HG02610 (cell line): Measurements from ENCODE around the gene CALCOCO2.
"Not testable (repeated sequence)": the region's sequence is repeated elsewhere in the genome, so short reads cannot be mapped to it uniquely, and the experiment has no call there.

Experiments
- ATAC-seq: cut with Tn5 transposase; IDR thresholded peaks from one replicate; pipeline ENCODE4 v1.9.1; 2021; ENCODE audit warnings: mild to moderate bottlenecking, moderate library complexity; ENCODE audit not compliant: unreplicated experiment

The CALCOCO2 gene

DNA sequence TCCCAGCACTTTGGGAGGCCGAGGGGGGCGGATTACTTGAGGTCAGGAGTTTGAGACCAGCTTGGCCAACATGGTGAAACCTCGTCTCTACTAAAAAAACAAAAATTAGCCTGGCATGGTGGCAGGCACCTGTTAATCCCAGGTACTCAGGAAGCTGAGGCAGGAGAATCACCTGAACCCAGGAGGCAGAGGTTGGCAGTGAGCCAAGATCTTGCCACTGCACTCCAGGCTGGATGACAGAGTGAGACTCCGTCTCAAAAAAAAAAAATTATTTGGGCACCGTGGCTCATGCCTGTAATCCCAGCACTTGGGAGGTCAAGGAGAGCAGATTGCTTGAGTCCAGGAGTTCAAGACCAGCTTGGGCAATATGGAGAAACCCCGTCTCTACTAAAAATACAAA is 9.9 kb upstream of the CALCOCO2 start:
- ATAC-seq = not testable (repeated sequence)

DNA sequence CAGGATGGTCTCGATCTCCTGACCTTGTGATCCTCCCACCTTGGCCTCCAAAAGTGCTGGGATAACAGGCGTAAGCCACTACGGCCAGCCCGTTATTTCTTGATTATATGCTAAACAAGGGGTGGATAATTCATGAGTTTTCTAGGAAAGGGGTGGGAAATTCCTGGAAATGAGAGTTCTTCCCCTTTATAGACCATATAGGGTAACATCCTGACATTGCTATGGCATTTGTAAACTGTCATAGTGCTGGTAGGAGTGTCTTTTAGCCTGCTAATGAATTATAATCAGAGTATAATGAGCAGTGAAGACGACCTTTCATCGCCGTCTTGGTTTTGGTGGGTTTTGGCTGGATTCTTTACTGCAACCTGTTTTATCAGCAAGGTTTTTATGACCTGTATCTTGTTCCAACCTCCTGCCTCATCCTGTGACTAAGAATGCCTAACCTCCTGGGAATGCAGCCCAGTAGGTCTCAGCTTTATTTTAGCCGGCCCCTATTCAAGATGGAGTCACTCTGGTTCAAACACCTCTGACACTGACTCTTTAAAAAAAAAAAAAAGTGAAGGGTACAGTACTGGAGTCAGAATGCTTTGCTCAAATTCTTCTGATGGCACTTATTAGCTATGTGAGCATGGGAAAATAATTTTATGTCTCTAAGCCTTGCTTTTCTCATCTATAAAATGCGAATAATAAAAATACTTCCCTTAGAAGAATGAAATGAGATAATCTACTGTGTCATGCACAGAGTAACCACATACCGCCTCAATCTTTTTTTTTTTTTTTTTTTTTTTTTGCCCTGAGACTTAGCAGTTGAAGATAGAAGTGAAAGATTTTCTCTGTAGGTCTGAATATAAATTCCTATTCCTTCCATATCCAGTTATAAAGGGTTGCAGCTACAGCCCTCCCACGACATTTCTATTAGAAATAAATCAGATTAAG is 5.1 kb upstream of the CALCOCO2 start:
- no peak for ATAC-seq

DNA sequence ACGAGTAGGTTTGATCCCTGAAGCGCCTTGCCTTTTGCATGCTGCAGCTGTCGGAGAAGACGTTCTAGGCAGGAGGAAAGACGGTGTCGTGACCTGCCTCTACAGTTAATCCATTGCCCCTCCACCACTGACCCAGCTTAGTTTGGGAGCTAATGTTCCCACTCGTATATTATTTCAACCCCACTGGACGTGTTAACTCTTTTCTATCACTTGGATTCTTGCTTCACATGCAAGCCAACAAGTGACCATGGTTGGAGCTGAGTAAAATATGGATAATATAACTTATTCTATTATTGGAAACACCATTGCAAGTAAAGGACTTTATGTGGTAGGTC is 681 bp downstream of the CALCOCO2 start:
- ATAC-seq = no peak

DNA sequence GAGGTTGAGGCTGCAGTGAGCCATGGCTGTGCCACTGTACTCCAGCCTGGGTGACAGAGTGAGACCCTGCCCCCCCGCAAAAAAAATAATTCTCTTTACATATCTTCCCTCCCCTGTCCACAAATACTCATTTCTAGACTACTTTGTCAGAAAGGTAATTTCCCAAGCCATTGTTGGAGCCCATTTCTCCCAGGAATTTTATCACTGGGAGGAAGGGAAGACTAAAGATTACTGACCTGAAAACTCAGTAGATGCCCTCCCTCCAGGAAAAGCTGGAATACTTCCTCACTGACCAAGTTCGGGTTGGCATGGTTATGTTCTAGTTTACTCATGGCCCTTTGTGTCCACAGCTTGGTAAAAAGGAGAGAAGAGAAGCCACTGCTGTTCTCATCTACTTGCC is 4.1 kb downstream of the CALCOCO2 start:
- no peak for ATAC-seq

DNA sequence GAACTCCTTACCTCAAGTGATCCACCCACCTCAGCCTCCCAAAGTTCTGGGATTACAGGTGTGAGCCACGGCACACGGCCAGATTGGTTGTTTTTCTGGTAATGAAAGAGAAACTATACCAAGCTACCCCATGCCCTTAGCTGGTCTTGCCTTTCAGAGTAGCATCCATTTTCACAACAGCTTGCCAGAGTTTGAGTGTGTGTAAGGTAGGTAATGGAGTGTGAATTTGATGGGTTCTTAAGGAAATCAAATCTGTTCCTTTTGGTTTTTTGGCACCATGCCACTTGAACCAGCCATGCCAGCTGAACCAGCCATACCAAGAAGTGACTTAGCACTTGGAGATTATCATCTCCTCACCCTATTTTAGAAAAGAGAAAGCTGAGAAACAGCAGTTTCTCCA is 5.1 kb downstream of the CALCOCO2 start:
- ATAC-seq = no peak

DNA sequence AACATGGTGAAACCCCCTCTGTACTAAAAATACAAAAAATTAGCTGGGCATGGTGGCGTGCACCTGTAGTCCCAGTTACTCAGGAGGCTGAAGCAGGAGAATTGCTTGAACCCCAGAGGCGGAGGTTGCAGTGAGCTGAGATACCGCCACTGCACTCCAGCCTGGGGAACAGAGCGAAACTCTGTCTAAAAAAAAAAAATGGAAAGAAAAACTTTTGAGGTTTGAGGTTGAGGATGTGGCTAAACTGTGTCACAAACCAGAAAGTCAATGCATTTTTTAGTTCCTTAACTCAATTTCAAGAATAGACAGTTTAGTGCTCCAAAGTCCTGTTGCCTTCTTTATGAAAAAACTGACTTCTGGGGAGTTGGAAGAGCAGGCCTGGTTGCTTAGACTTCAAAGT is 6.6 kb downstream of the CALCOCO2 start:
- ATAC-seq = not testable (repeated sequence)

DNA sequence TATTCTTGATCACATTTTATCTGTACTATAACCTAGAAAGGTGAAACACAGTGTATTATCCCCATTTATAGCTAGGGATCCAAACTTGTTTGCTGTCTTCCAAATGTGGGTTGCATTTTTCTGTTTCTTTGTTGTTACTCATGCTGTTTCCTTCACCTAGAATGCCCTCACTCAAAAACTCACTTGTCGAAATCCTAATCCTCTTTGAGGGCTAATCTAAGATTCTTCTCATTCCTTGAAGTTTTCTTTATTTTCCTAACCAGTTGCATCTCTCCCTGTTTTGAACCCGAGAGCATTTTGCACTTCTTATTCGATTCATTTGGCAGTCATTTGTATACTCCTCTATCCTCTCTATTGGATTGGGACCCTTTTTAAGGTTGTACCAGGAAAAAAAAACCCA is 9.6 kb downstream of the CALCOCO2 start:
- no peak for ATAC-seq

DNA sequence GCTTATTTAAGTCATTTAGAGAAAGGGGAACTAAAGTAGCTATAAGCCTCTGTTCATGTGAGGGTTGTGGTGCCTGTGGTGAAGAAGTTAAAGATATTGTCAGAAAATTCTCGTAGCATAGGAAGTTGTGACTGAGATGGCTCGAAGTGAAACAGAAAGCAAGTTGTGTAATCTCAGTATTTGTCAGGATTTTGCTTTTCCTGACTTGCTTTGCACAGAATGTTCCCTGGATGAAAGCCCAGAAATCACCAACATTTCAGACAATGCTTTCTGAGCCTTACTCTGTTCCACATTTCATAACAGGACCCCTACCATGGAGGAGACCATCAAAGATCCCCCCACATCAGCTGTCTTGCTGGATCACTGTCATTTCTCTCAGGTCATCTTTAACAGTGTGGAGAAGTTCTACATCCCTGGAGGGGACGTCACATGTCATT is 10.6 kb downstream of the CALCOCO2 start:
- ATAC-seq = peak; percentile 80

DNA sequence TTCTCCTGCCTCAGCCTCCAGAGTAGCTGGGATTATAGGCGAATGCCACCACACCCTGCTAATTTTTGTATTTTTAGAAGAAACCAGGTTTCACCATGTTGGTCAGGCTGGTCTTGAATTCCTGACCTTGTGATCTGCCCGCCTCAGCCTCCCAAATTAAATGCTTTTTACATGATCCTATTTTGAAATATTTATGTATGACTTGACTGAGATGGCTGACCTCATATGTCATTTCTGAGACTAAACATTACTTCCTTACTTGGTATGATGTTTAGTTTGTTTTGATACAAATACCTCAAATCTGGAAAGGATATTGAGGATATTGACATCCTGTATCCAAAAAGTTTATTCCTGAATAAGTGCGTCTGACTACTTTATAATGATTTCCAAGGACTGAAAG is 11.9 kb downstream of the CALCOCO2 start:
- no peak for ATAC-seq

DNA sequence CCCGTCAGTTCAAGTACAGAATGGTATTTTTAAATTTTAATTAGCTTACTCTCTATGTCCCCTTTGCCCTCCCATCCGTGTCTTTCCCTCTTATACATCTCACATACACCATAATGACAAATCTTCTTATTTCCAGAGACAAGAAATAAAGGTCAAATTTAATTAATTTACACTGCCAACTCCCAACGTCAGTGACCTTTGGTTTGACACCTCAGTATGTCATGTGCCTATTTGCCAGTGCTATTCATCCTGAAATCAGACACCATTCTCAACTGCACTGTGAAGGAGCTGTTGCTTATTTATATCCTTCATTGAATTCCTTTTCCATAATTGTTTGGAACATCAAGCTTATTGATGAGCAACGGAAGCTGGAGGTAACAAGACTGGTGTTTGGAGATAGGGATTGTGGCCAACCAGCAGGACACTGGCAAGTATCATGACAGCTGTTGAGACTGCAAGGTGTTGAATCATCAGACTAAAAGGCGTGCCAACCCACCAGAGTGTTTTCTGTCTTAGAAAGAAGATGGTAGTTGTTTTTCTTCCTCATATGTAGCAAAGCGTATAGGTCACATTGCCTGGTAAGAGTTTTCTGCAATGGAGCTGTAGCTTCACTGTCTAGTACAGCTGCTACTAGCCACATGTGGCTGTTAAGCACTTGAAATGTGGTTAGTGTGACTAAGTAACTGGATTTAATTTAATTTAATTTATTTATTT is 12.5 kb downstream of the CALCOCO2 start:
- no peak for ATAC-seq

DNA sequence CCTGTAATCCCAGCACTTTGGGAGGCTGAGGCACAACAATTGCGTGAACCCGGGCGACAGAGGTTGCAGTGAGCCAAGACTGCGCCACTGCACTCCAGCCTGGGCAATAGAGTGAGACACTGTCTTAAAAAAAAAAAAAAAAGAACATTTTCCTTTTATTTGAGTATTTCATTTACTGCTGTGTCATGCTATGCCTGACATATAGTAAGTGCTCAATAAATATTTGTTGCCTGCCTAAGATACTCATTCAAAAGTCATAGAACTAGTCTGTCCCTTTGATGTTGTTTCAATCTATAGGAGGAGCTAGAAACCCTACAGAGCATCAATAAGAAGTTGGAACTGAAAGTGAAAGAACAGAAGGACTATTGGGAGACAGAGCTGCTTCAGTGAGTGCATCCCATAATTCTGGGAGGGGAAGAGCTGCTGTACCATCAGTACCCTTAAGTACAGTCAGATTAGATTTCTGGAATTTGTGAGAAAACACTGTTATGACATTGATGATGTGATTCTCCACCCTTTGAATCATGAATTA is 20.0 kb downstream of the CALCOCO2 start:
- no peak for ATAC-seq

DNA sequence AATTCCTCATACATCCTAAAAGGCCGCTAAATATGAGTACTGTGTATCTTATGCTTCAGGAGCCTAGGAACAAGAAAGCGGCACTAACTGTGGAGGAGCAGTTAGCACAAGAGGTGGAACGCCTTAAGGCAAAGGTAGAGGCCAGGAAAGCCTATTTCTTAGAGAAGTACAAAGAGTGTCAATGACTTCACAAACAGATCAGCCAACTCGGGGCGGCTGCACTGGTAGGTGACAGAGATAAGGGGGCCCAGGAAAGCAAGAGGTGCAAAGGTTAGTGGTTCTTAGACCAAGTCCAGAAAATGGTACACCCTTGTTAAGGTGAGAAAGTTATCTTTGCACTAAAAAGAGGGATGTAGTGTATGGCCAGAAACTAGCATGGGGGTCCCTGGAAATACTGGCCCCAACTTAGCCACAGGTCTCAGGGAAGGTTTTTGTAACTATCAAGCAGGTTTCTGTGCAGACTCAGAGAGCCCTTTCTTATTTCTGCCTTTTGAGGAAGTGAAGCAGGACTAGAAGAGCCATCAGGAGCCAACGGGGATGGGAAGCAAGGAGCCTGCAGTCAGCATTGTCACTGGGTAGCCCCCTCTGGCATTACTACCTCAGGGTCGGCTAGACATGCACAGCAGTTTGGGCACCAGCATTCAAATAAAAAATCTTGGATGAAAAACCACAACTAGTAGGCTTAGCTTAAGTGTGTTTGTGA is 24.1 kb downstream of the CALCOCO2 start:
- ATAC-seq = no peak

DNA sequence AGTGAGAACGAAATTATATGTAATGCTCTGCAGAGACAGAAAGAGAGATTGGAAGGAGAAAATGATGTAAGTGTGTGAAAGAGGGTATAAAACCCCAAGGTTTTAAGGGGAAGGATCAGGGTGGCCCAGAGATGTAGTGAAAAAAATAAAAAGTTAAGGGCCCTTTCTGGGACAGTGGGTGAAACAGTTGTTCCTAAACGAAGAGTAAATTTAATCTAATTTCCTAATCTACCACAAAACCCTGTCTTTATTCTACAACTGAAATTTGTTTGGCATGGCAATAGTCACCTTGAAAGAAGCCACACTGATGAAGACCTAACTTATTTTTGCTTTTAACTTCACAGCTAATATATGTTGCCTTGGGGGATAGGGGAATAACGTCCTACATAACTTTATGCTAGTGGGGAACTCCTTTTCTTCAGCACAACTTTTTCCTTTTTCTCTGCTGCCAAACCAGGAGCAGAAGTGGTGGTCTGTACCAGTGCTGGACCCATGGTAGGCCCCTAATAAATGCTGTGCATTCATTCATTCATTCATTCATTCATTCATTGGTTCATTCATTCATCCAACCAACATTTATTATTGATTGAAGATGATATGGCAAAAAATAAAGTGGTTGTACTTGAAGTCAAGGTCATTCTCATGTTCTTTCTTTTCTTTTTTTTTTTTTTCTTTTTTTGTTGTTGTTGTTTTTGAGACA is 25.4 kb downstream of the CALCOCO2 start:
- no peak for ATAC-seq

DNA sequence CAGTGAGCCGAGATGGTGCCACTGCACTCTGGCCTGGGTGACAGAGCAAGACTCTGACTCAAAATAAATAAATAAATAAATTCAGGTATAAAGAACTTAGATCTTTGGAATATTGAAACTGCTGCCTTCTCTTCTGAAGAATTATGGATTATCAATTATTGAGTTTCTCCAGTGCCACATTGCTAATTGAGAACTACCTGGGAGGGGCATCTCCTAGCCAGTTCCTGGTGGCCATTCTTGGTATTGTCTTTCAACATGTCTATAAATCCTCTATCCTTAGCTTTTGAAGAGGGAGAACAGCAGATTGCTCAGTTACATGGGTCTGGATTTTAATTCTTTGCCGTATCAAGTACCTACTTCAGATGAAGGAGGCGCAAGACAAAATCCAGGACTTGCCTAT is 29.2 kb downstream of the CALCOCO2 start:
- ATAC-seq = no peak

DNA sequence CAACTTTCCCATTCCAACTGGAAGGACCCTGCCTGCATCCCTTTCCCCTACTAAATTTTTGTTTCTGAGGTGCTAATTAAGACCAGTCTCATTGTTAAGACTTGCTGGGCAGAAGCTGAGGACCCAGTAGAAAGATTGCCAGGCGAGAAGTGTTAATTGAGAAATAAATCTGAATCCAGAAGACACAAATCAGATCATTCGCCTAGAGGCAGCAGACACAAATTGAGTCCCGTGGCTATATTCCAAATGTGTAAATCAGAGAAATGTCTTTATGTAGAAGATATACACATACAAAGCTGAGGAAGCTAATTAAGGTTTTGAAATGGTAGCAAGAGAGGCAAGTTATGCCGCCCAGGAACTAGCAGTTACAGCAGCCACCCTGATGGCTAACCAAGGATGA is 29.6 kb downstream of the CALCOCO2 start:
- ATAC-seq = no peak

DNA sequence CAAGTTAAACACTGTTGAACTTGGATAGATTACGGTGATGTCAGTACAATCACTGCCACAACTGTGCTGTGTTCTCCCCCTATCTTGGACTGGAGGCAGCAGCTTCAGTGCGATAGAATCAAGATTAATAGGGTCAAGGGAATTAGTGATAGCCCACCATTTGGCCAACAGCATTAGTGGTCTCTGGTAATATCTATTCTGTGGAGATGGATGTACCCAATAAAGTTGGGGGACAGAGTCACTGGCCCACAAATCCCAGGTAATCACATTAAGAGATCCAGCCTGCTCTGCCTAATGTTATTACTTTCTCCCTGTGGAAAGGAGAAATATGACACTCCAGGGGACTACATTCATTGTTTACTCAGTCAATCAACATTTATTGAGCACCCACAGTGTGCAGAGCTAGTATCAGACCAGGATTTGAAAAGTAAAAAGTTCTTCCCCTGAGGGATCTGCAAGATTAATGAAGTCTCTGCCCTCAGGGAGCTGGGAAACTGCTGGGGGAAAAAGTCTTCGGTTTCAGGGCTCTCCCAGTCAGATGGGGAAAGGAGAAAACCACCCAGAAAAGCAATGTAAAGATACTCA is 38.2 kb downstream of the CALCOCO2 start:
- ATAC-seq = no peak

DNA sequence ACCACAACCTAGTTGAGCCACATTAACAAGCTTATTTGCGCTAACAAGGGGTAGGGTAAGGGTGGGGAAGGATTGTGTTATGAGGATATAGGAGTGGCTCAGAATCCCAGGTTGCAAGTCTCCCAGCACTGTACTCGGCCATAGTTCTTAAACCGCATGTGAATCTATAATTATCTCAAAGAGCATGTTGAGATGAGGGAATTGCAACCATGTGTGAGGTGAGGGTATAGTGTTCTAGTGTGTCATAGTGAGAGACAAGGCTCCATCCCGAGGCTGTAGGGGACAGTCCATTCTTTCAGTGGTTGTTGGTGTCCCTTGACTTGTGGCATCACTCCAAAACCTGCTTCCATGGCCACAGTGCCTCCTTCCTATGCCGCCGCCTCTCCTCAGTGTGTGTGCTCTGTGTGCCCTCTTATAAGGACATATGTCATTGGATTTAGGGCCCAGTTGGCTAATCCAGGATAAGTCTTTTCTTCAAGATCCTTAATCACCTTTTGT is 39.0 kb downstream of the CALCOCO2 start:
- no peak for ATAC-seq

DNA sequence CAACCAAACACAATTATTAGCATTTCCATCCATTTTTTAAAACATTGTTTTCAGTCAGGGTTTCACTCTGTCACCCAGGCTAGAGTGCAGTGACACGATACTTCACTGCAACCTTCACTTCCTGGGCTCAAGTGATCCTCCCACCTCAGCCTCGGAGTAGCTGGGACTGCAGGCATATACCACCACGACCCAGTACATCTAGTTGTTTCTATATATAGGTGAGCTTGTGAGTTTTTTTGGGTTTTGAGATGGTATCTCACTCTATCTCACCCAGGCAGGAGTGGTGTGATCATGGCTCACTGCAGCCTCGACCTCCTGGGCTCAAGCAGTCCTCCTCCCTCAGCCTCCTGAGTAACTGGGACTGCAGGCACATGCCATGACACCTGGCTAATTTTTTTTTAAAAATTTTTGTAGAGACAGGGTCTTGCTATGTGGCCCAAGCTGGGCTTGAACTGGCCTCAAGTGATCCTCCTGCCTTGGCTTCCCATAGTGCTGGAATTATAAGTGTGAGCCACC is 40.3 kb downstream of the CALCOCO2 start:
- no peak for ATAC-seq

DNA sequence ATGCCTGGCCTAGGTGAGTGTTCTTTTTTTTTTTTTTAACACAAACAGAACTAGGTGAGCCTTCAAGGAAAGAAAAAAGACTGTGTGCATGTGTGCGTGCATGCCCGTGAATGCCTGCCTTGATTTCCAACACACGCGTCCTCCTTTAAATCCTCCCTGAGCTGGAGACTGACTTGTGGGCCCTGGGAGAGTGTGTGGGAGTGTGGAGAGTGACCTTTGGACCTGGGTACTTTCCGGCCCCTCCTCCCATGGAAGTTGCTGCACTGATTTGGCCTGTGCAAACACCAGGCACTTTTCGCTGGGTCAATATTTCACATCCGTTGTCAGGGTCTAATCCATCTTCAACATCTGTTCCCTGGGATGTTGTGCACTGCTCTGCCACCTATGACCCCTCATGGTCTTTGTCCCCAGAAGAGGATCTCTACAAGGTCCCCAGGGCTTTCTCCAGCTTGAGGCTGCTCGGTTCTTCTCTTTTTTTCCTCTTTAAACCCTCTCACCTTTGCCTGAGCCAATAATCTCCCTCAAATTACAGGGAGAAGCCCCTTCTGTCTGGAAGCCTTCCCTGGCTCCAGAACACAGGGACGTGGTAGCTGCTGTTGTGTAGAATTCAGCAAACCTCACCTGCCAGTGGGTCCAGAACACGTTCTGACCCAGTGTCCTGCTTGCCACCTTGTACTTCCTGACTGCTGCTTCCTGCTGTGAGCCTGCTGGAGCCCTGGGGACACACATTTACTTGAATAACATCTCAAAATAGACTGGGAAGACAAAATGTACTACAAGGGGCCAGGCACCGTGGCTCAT is 40.9 kb downstream of the CALCOCO2 start:
- no peak for ATAC-seq
